Esophagus squamous epithelium (tissue), 4 donors: ENCODE data around the gene HDAC1.

Source experiments
- POLR2A ChIP-seq, 4 donors: fragments of 450-650 bp; IDR thresholded peaks; one replicate each; pipeline ENCODE4 v1.6.1; 2017; ENCODE audit warnings: antibody characterized with exemption in 4 of 4, mild to moderate bottlenecking in 4 of 4, moderate library complexity in 3 of 4
- TF ChIP-seq, protein P1 (sequence below), 6 experiments: fragments of 450-650 bp in 4 of 6; fragments of 200-600 bp in 2 of 6; sonication (generic) in 2 of 6; IDR thresholded peaks; one replicate each; pipeline ENCODE4 v1.5.1; 2016 to 2019; ENCODE audit warnings: antibody characterized with exemption in 6 of 6, mild to moderate bottlenecking in 4 of 6, moderate library complexity in 4 of 6

DNA sequence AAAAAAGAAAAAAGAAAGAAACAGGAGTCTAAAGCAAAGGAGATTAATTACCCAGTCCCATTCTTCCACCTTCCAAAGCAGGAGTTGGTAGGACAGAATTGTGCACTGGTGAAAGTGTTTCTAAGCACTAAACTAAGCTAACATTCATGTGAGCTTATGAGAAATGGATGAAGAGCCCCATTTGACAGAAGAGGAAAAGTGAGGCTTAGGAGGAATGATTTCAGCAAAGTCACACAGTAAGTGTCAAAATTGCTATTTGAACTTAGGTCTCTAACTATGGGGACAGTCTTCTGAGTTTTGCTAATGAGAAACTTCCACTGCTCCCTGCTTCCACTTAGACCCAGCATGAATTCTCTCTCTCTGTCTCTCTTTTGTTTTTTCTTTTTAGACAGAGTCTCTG is 22.1 kb upstream of the HDAC1 start:
- TF ChIP-seq, protein P1, sequence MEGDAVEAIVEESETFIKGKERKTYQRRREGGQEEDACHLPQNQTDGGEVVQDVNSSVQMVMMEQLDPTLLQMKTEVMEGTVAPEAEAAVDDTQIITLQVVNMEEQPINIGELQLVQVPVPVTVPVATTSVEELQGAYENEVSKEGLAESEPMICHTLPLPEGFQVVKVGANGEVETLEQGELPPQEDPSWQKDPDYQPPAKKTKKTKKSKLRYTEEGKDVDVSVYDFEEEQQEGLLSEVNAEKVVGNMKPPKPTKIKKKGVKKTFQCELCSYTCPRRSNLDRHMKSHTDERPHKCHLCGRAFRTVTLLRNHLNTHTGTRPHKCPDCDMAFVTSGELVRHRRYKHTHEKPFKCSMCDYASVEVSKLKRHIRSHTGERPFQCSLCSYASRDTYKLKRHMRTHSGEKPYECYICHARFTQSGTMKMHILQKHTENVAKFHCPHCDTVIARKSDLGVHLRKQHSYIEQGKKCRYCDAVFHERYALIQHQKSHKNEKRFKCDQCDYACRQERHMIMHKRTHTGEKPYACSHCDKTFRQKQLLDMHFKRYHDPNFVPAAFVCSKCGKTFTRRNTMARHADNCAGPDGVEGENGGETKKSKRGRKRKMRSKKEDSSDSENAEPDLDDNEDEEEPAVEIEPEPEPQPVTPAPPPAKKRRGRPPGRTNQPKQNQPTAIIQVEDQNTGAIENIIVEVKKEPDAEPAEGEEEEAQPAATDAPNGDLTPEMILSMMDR (IDR thresholded peaks at IDR 0.05) = no peak
- no peak for TF ChIP-seq POLR2A (IDR thresholded peaks at IDR 0.05)
